Hindlimb muscle (tissue), 1 donor: ENCODE results near the gene CADPS. TPM values are rescaled to one million over a fixed set of nuclear protein-coding genes. Genes with fewer than 3 reads are reported as not detected.

Experiments
- DNase-seq: peaks from one replicate; pipeline ENCODE4 v3.0.0-alpha.2; 2013
- polyA plus RNA-seq: library from polyadenylated mRNA; unstranded; fragments of 120-200 nt; gene quantifications from one replicate; pipeline ENCODE4 v1.2.1, GENCODE V29; 2013; ENCODE audit not compliant: insufficient read length

CADPS gene
- polyA plus RNA-seq, 1 donor = 1.4 TPM

- no peak for DNase-seq
Measured at GRCh38 chr3:62370858-62371719, 504.1 kb downstream of the CADPS start.

- no peak for DNase-seq
Measured at GRCh38 chr3:62370112-62370857, 504.9 kb downstream of the CADPS start.

- DNase-seq = no peak
Measured at GRCh38 chr3:62369476-62369743, 505.8 kb downstream of the CADPS start.

GRCh38 chr3:62368705-62369475, 506.3 kb downstream of the CADPS start:
- no peak for DNase-seq

GRCh38 chr3:62368290-62368704, 506.9 kb downstream of the CADPS start:
- no peak for DNase-seq

- DNase-seq = no peak
Measured at GRCh38 chr3:62367763-62368195, 507.4 kb downstream of the CADPS start.

GRCh38 chr3:62366126-62366484, 509.1 kb downstream of the CADPS start:
- DNase-seq = no peak

GRCh38 chr3:62365391-62366125, 509.7 kb downstream of the CADPS start:
- DNase-seq = no peak

GRCh38 chr3:62364191-62364590, 511.0 kb downstream of the CADPS start:
- no peak for DNase-seq

GRCh38 chr3:62363275-62363674, 511.9 kb downstream of the CADPS start:
- DNase-seq = no peak

GRCh38 chr3:62361824-62362223, 513.4 kb downstream of the CADPS start:
- no peak for DNase-seq

GRCh38 chr3:62361261-62361660, 514.0 kb downstream of the CADPS start:
- DNase-seq = no peak

GRCh38 chr3:62359531-62359930, 515.7 kb downstream of the CADPS start:
- no peak for DNase-seq

GRCh38 chr3:62356356-62356755, 518.9 kb downstream of the CADPS start:
- no peak for DNase-seq

GRCh38 chr3:62355703-62356102, 519.5 kb downstream of the CADPS start:
- DNase-seq = no peak
